GM19035 (cell line): Measurements from ENCODE around the gene MMP28.

Source experiments
- ATAC-seq: cut with Tn5 transposase; IDR thresholded peaks from one replicate; pipeline ENCODE4 v1.9.1; 2021; ENCODE audit not compliant: unreplicated experiment

The MMP28 gene

DNA sequence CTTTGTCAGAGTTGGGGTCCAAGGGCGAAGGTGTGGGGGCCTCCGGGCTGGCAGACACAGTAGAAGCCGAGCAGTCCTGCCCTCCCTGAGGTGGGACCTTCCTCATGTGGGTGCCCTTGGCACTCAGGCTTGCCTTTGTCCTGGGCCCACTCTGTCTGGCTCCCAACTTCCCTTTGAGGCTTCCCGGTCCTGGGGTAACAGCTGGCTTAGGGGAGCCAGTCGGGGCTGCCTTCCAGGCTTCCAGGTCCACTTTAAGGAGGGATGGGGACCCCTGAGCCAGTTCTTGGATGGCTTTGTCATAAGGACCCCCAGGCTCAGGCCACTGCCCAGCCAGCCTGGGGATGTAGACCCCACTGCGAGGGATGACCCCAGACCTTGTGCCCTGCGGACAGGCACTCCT lies 50.2 kb downstream of the MMP28 start:
- no peak for ATAC-seq

- ATAC-seq, result no peak
Measured at GRCh38 chr17:35744830-35745229, 50.6 kb downstream of the MMP28 start.

DNA sequence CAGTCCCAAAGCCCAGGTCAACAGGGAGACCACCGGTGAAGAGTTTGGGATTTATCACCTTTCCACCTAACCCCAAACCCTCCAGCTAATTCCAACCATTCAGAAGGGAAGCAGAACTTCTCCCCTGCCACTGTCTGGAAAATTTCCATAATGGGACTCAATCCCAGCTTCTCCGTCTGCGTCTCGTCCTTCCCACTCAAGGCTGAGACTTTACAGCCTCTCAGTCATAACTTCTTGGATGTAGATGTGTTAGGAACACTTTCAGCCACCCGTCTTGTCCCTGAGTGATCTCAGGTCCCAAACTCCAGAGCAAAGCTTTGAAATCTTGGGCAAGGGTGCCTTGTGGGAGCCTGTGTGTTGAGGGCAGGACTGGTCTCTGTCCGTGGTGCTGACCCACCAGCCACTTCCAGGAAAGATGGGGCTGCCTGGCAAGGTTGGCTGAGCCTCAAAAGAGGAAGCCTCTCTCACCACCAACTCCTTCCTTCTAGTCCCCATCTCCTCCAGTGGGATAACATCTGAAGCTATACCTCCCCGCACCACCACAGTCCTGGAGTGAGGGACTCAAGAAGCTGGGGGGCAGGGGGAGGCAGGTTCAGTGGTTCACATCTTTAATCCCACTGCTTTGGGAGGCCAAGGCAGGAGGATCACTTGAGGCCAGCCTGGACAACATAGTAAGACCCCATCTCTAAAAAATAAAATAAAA lies 51.7 kb downstream of the MMP28 start:
- no peak for ATAC-seq

DNA sequence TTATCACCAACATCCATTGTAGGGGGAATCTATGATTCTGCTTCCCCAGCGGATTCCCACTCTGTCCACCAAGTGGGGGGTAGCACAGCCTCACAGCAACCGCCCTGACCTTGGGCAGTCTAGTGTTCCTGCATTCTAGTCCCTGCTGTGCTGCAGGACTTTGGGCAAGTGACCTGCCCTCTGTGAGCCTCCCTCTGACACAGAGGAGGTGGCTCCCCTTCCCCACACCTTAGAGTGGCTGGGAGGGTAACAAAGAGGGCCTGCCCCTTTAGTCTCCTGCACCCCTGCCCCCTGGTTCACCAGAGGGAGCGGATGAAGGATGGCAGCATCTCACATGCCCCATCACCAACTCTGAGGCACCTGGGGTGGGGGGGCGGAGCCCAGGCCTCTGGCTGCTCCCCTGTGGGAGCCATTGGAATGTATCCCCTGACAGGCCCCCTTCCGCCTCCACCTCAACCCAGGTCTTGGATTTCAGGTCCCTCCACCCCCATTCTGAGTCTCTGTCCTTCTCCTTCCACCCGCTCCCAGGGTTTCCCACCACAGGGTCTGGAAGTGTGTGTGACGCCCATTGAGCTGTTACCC lies 52.5 kb downstream of the MMP28 start:
- ATAC-seq, result no peak

- ATAC-seq, result no peak
Measured at GRCh38 chr17:35742496-35742895, 52.9 kb downstream of the MMP28 start.

- no peak for ATAC-seq
Measured at GRCh38 chr17:35740997-35741931, 54.2 kb downstream of the MMP28 start.

DNA sequence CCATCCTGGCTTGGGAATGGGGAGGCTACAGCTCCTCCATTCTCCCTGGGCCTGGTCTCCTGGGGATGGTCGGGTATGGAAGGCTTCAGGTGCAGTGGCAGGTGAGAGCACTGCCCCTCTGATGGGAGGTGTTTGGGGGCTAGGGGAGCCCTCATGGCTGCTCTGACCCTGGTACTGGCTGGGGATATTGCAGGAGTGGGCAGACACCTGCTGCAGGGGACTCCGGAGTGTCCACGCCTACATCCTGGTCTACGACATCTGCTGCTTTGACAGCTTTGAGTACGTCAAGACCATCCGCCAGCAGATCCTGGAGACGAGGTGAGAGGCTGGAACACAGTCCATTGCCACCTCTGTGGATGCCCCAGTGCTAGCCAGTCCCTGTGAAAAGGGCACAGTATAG lies 55.2 kb downstream of the MMP28 start:
- ATAC-seq, result no peak

DNA sequence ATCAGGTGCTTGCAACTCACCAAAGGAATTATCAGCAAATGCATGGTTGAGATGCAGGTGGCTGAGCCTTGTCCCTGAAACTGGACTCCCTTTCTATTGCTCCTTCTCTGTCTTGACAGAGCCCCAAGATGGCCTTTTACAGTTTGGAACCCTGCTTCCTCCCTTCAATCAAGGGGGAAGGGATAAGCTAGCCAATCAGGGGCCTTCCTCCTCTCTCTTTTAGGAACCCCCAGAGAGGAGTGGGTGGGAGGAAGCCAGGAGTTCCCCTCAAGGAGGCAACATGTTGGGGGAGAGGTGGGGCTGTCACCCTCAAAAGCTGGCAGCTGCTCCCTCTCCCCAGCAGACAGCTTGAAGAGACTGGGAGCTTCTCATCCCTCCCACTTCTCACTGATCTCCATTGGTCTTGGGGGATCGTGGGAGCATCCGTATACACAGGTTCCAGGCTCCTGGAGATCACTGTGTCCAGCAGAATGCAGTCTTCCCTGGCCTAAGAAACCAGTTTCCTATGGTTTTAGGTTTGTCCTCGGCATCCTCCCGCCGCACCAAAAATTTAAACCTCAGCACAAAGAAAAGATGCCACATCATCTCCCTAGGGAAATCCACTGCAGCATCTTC lies 56.8 kb downstream of the MMP28 start:
- ATAC-seq, result no peak

DNA sequence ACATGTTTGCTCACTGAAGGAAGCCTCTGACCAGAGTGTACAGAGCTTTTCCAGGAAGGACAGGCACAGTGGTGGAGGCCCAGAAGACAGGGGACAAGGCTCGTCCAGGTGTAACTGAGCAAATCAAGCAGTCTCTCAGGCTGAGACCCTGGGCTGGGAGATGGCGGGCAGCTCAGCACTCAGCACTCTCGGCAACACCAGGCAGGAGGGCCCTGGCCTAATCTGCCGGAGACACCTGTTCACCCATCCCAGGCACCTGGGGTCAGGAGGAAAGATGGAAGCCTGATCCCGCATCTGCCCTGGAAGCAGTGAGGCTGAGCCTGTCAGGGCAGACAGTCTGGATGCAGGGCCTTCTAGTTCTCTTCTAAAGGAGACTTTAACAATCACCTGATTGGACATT lies 59.2 kb downstream of the MMP28 start:
- ATAC-seq, result no peak

DNA sequence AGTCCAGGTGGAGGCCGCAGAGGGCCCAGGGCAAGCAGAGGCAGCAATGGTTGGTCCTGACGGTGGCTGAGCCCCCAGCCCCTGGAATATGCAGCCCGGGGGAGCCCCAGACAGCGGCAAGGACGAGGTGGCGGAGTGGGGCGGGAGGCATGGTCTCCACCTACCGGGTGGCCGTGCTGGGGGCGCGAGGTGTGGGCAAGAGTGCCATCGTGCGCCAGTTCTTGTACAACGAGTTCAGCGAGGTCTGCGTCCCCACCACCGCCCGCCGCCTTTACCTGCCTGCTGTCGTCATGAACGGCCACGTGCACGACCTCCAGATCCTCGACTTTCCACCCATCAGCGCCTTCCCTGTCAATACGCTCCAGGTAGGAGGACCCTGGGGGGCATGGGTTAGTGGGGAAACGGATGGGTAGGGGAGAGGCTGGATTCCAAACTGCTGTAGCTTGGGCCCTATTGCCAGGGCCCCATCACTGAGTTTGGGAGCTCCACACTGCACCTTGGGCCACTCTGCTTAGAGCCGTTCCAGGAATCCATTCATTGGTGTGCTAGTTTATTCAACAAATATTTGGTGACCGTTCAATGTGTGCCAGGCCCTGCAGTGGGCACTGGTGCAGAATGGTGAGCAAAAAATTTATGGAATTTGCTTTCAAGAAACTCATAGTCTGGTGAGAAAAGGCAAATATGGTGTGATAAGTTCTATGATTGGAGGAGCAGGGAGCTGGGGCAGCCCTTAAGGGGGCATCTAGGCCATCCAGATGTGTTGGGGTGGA lies 60.2 kb downstream of the MMP28 start:
- ATAC-seq, result no peak

DNA sequence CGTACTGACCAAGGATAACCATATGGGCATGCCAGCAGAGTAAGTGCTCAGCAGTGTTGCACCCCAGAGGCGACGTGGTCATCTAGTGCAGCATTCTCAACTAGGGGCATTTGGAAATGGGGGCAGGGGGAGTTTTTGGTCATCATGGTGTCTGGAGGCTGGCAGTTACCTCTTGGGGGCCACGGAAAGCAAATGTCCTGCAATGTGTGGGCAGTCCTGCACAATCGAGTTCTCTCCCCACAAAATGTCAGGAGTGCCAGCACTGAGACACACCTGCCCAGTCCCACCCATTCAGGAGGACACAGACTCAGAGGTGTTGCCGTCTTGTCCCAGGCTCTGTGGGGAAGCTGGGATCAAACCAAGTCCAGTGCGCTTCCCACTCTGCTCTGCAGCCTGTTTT lies 61.0 kb downstream of the MMP28 start:
- no peak for ATAC-seq

DNA sequence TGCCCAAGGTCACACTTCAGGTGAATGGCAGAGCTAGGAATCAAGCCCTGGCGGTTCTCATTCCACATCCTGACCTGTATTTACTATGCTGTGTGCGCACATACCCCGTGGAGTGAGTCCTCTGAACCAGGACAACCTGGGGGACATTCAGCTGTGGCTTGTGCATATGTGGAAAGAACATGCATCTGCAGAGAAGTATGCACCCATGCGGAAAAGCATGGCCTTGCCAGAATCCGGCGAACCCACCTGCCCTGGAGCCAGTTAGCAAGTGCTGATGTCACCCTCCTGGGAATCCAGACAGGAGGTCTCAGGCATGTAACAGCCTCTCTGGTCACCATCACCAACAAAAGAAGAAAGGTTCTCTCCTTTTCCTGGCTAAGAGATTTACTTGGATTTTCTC lies 62.1 kb downstream of the MMP28 start:
- ATAC-seq, result no peak

DNA sequence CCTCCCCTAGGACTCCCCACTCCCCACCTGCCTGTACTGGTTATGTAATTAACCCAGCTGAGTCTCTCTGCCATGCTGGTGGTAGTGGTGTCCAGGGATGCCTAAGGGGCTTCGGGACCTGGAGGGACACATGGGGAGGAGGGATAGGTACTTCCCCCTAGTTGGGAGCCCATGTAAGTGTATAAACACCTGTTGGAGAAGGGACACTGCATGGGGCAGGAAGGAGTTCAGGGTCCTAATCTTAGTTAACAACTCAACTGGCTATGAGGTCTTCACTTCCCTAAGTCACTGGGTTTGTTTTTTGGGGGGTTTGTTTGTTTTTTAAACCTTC lies 62.7 kb downstream of the MMP28 start:
- ATAC-seq, result no peak

DNA sequence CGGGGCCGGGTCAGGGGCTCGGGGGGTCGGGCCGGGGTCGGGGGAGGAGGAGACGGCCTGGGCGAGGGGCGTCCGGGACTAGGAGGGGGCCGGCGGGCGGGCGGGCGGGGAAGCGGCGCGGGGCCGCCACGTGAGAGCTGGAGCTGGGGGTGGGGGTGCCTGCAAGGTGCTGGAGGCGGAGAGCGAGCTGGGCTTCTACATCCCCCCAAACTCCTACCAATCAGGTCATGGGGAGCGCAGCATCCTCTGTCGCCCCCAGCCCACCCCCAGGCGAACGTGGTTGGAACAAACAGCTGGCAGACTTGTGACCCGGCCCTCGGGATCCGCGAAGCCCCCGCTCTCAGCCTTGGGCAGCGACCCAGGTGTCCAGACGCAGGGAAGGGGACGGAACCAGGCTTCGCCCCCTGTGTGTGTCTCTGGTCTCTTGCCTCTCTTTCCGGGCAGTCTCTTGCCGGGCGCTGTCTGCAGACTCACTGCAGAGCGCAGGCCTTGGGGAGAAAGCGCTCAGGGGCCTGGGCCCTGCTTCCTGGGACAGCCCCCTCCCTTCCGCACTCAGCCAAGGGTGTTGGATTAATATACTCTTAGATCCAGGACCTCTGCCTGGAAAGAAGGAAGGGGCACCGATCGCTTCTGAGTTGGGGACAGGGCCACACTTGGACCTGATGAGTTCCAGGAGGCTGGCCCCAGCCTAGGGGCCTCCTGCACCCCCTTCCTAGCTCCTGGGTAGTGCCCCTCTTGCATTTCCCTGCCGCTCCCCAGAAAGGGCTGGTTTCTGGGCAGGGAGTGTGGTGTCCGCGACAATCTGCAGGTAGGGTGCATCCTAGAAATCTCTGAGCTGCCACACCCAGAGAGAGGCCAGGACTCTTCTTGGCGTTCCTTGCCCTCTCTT lies 63.3 kb downstream of the MMP28 start:
- ATAC-seq, result no peak

DNA sequence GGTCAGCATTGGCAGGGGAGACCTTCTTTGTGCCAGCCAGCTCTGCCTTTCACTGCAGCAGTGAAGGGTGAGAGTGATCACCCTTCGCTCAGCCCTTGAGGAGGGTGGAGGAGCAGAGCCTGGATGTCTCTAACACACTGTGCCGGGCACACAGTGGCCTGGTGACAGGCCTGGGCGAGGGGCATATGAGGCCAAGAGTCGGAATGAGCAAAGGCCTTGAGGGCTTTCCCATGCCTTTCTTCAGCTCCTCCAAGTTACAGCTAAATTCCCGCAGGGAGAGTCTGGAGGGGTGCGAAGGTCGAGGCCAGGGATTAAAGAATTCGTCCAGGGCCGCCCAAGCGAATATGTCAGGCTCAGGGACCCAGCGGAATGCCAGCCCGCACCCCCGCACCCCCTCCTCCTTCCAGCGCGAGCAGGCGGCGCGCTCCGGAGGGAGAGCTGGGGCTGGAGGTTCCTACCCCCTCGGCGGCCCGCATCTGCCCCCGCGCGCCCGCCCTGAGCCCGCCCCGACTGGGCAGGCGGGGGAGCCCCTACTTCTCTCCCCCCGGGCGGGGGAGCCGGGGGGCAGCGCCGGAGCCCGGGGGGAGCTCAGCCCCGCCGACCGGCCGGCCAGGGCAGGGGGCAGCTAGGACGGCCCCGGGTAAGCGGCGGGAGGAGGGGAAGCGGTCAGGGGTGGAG lies 64.1 kb downstream of the MMP28 start, which contains the start of gene RASL10B:
RASL10B (plus strand) TSS at position 401 of the 678 bp plus-strand sequence. CDS start 3,546 bp downstream, outside the sequence.
- ATAC-seq, result no peak

DNA sequence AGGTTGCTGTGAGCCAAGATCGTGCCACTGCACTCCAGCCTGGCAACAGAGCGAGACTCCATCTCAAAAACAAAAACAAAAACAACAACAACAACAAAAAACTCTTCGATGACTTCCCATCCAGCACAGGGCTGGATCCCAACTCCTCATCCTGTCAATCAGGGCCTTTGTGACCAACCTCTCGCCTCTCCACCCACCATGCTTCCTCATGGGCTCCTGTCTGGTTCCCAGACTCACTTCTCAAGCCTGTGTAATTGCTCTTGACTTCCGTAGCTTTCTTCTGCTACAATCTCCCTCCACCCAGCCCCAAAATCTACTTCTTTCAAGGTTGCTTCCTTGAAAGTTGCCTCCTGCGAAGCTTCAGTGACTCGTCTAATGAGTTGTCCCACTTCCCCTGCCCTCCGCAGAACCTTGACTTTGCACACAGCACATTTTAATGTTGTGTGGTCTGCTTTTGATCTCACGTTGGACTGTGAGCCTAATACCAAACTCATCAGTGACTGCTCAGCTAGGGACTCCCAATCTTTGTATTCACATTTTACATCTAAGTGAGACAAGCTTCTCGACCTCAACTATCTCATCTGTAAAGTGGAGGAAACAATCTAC lies 64.9 kb downstream of the MMP28 start:
- ATAC-seq, result no peak

DNA sequence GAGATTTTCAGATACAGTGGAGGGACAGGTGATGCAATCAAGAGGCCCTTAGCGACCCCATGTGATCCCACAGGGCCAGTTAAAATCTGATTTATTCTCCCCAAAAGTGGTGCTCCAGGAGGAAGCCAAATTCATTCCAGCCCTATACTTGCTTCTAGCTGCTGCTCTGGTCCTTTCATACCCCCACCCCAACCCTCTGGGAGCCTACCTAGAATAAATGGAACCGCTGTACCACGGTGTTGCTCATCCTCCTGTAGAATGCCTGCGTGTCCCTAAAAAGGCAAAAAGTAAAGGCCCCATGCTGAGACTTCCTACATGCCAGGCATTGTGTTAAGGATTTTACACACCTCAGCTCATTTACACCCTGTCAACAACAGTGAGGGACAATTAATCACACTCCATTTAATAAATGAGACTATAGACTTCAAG lies 66.0 kb downstream of the MMP28 start:
- ATAC-seq, result no peak

DNA sequence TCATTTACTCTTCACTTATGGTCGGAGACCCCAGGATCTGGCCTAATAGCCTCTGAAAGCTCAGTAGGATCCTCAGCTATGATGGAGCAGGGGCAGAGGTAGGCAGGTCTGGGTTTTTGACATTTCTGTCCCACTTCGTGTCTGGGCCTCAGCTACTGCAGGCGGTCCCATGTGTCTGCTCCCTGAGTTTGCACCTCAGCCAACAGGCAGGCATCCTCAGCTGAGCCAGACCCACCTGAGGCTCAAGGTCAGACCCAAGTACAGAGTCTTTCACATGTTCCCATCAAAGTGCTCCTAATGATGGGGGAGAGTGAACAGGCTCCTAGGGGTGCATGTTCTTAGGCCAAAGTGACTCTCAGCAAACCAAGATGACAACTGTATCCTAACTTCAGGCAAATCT lies 66.9 kb downstream of the MMP28 start:
- ATAC-seq, result no peak

DNA sequence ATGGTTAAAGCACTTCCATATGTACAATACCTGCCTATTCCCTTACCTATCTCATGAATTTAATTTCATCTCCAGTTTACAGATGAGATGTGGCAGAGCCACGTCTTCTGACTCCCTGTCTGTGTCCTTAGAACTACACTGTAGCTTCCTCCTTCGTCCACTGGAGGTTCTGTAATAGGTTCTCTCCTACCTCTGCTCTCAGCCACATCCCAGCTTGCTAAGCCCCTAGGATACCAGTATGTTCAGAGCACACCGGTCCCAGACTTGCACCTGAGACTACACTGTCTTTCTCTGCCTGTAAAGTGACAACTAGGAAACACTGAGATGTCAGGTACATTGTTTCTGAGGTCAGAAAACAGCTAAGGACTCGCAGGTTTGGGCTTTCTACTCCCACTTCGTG lies 67.8 kb downstream of the MMP28 start:
- no peak for ATAC-seq
